NCI-H1048 (cell line): ENCODE data around the gene BICC1.

Source experiments
- DNase-seq: peaks from one replicate; lab custom pipeline; 2025; lab: John Stamatoyannopoulos, UW

The BICC1 gene

GRCh38 chr10:58651742-58652141, 139.1 kb downstream of the BICC1 start:
- DNase-seq = no peak

DNA sequence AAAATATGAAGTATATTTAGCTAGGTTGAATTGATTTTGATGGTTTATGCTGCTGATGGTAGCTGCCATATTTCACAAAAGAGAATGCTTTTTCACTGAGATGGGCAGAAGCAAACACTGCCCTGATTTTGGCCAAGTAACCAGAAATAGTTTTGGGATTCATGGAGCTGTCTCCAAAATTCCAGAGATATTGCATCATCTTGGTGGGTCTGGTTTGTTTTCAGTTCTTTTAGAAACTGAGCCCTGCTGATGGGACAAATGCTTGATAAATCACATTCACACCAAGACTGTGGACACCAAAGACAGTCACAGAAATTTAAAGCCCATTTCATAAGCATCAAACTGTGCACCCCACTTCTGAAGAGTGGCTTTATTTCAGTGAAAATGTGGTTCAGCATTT, 140.5 kb downstream of the BICC1 start:
- no peak for DNase-seq

- no peak for DNase-seq
Measured at GRCh38 chr10:58660575-58661255, 148.0 kb downstream of the BICC1 start.

- DNase-seq = no peak
Measured at GRCh38 chr10:58661336-58661735, 148.7 kb downstream of the BICC1 start.

- DNase-seq = no peak
Measured at GRCh38 chr10:58661902-58662301, 149.2 kb downstream of the BICC1 start.

DNA sequence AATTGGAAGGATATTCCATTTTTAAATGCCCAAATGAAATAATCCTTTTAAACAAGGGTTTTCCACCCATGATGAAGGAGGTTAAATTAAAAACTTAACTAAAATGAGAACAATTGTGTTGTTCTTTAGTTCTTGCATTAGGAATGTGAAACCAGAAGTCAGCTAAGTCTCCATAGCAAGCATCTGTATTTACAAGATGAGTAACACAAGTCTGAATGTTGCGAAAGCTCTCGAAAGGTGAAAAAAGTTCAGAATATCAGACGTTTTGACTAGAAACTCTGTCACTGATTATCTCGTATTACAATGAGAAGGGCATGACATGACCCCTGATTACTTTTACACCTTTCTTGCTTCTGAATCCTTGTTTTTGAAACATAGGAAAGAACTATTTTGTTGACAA, 149.6 kb downstream of the BICC1 start:
- DNase-seq = no peak

DNA sequence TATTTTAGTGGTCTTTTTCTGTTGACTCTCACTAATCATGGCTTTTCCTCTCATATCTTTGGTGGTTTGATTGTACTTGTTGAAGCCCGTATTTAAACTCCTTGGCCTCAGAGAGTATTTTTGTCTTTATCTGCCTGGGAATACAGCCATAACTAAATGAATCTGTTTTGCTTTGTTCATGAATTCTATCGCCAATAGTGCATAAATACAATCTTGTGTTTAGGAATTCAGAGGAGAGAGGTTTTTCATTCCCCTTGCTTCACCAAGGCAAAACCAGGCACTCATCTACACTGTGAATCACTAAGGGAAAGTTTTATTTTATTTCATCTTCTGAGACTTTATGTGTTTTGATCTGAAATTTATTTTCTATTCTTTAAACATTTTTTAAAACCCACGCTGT, 152.7 kb downstream of the BICC1 start:
- no peak for DNase-seq

DNA sequence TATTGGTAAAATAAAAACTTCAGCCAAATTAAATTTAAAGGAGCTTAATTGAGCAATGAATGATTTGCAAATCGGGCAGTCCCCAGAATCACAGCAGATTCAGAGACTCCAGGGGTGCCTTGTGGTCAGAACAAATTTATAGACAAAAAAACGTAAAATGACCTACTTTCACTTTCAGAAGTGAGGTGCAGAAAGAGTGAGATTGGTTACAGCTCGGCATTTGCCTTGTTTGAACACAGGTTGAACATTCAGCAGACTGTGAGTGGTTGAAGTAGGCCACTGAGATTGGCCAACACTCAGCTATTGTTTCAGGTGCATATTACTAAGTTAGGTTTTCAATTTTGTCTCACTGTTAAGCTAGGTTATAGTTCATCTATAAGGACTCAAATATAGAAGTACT, 153.4 kb downstream of the BICC1 start:
- no peak for DNase-seq

- DNase-seq = no peak
Measured at GRCh38 chr10:58667658-58668310, 155.1 kb downstream of the BICC1 start.

GRCh38 chr10:58672845-58673244, 160.2 kb downstream of the BICC1 start:
- no peak for DNase-seq

- DNase-seq = no peak
Measured at GRCh38 chr10:58674251-58674650, 161.6 kb downstream of the BICC1 start.

DNA sequence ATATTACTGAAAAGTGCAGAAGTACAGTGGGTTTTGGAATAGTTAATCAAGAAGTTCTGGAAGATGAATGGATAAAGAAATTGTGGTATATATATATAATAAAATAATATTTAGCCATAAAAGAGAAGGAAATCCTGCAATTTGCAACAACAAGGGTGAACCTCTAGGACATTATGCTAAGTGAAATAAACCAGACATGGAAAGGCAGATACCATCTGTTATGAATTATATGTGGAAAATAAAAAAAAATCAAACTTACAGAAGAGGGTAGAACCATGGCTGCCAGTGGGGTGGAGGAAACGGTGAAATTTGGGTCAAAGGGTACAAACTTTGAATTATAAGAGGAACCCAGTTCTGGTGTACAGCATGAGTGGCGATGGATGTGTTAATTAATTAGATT, 162.6 kb downstream of the BICC1 start:
- DNase-seq = no peak

DNA sequence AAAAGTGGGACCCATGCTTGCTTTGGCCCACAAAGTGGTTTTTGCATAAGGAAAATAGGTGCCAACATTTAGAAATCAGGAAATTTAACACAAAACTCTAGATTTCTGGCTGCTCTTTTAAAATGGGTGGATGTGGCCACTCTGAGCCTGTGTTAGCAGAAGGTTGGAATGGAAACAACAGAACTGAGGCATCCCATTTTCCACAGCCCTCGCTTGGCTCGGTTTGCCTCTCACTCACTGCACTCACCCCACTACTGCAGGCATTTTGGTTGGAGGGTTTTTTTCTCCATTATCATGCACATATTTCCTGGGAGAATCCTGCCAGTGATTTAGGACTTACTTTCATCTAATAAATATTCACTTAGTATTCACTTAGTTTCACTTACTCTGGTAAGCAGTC, 178.9 kb downstream of the BICC1 start:
- DNase-seq = no peak

DNA sequence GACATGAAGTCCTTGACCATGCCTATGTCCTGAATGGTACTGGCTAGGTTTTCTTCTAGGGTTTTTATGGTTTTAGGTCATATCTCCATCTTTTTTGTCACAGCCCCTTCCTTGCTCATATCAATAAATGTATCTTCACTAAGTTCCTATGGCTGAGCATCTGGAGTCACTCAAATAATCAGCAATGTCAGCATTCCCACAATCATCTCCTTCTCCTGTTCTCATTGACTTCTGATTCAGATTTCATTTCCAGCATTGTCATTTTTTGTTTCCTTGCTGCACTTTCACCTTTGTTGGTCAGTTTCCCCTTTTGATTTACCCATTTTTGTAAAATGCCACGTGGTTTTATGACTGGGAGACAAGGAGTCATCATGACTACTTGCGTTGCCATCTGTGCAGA, 181.2 kb downstream of the BICC1 start:
- no peak for DNase-seq

GRCh38 chr10:58695022-58695421, 182.3 kb downstream of the BICC1 start:
- DNase-seq = no peak

DNA sequence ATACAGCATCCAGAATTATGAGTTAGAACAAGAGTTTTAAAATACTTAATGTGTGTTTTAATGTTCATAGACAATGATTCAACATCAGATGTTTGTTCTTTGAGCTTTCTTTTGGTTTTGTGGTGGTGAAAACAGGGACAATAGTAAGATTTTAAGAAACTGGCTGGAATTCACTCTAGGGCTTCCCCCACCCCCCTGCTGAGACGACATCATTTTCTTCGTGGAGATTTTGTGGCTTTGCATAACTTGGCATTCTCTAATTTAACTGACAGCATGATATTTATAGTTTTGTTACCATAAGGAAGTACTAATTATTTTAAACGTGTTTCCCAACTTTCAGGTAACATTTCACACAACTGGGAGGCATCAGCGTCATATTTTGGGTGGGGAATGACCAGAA, 184.1 kb downstream of the BICC1 start:
- no peak for DNase-seq

DNA sequence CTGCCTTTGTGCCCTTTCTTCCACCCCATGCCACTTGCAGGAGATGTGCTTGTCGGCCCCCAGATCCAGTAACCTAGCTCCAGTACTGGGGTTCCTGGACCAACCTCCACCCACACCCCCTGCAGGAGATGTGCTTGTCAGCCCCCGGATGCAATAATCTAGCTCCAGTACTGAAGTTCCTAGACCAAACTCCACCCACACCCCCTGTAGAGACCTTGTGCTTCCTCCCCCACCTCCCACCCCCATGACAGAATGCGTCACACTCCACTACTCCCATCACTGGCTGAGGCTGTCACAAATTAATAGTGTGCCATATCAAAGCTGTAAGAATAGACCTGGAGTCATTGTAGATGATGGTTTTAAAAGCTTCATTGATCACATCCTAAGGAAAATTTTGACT, 185.0 kb downstream of the BICC1 start:
- DNase-seq = no peak

- DNase-seq = no peak
Measured at GRCh38 chr10:58698777-58699356, 186.2 kb downstream of the BICC1 start.

DNA sequence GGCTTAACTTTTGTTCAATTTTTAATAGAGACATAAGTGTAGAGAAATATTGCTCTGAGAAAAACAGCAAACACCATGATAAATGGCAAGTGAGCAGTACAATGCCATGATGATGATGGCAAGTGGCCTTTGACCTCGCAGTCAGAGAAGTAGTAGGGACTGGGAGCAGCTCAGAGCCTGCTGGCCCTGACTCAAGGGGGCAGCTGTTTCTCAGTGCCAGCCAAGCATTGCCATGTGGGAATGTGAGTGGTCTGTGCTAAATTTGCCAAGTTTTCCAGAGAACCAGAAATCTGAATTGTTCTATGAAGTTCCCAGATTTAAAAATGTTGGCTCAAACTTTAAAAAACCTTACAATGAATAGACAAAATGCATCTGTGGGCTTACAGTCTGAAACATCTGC, 187.9 kb downstream of the BICC1 start:
- DNase-seq = no peak

GRCh38 chr10:58701405-58702135, 188.9 kb downstream of the BICC1 start:
- DNase-seq = no peak

DNA sequence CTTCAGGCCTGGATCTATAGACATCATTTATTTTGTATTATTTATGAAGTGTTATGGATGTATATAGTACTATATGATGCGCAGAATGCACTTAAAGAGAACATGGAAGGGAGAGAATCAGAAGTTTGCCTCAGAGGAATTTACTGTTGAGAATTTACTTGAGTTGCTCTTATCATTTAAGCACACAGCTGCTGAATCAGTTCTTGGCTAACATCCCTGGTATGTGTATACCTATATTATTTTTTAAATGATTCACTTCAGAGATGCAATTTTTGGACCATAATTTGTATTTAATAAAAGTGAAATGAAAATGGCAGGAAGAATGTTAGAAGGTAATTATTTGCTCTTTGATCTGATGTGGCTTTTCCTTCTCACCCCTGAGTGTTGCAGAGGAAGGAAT, 191.6 kb downstream of the BICC1 start:
- DNase-seq = no peak

GRCh38 chr10:58704671-58705141, 192.0 kb downstream of the BICC1 start:
- DNase-seq = no peak

- DNase-seq = no peak
Measured at GRCh38 chr10:58706836-58707235, 194.2 kb downstream of the BICC1 start.
